SK-N-SH (cell line): ENCODE data around the gene EVA1B. TPM values are rescaled to one million over a fixed set of nuclear protein-coding genes. Genes with fewer than 3 reads are reported as not detected.

Experiments used
- CTCF ChIA-PET: fragments of 300-600, 350-600 bp; formaldehyde crosslinking; extraction: SDS; loops from one replicate; lab custom pipeline; 2021; lab: Yijun Ruan, JAX
- POLR2A ChIA-PET: fragments of 350-600 bp; sonication (Branson Sonifier 250); formaldehyde crosslinking; extraction: SDS; loops from one replicate; lab custom pipeline; 2020; ENCODE audit warnings: antibody characterized with exemption, inconsistent platforms; lab: Yijun Ruan, JAX
- DNase-seq: peaks from one replicate; pipeline ENCODE4 v3.0.0; 2012
- H2AFZ ChIP-seq: fragments of 200-600 bp; sonication (generic); 2 replicates; pipeline ENCODE4 v1.8.1; 2016; ENCODE audit warnings: antibody characterized with exemption, mild to moderate bottlenecking, low read depth
- H3F3A ChIP-seq: fragments of 200-600 bp; sonication (generic); replicated peaks from 2 replicates; pipeline ENCODE3; 2016; ENCODE audit warnings: antibody characterized with exemption, mild to moderate bottlenecking; ENCODE audit not compliant: insufficient read depth
- H3K27ac ChIP-seq, 2 experiments: fragments of 200-500 bp in 1 of 2; fragments of 200-600 bp in 1 of 2; sonication (Bioruptor generic) in 1 of 2; sonication (generic), shearing (Covaris generic) in 1 of 2; 2 replicates each; pipeline versions ENCODE4 v1.5.1 to v1.6.1; 2014 to 2016; ENCODE audit warnings: low read depth in 2 of 2, inconsistent platforms in 1 of 2, low read length in 1 of 2, mild to moderate bottlenecking in 1 of 2, mixed read lengths in 1 of 2
- H3K27me3 ChIP-seq: fragments of 200-600 bp; sonication (generic), shearing (Covaris generic); 2 replicates; pipeline ENCODE4 v1.6.1; 2016; ENCODE audit warnings: mixed run types; ENCODE audit not compliant: insufficient read depth
- H3K36me3 ChIP-seq, 2 experiments: fragments of 200-500 bp in 1 of 2; fragments of 200-600 bp in 1 of 2; sonication (Bioruptor generic) in 1 of 2; sonication (generic) in 1 of 2; replicated peaks in 1 of 2; 2 replicates each; pipeline versions ENCODE3 to v1.5.1; 2014 to 2016; ENCODE audit warnings: low read length in 1 of 2, mild to moderate bottlenecking in 1 of 2; ENCODE audit not compliant: insufficient read depth in 2 of 2, control insufficient read depth in 1 of 2
- H3K4me1 ChIP-seq, 2 experiments: fragments of 200-500 bp in 1 of 2; fragments of 200-600 bp in 1 of 2; sonication (Bioruptor generic) in 1 of 2; sonication (generic), shearing (Covaris generic) in 1 of 2; 2 replicates each; pipeline versions ENCODE4 v1.5.1 to v1.6.1; 2014 to 2016; ENCODE audit warnings: low read depth in 1 of 2, low read length in 1 of 2, mixed run types in 1 of 2; ENCODE audit not compliant: insufficient read depth in 2 of 2, control insufficient read depth in 1 of 2
- H3K4me2 ChIP-seq: fragments of 200-600 bp; sonication (generic), shearing (Covaris generic); 2 replicates; pipeline ENCODE4 v1.6.1; 2017; ENCODE audit warnings: mixed run types
- H3K4me3 ChIP-seq, 2 experiments: fragments of 200-500 bp in 1 of 2; fragments of 200-600 bp in 1 of 2; sonication (Bioruptor generic) in 1 of 2; sonication (generic), shearing (Covaris generic) in 1 of 2; 2 replicates each; pipeline versions ENCODE4 v1.5.1 to v1.8.1; 2014 to 2016; ENCODE audit warnings: low read depth in 2 of 2, inconsistent platforms in 1 of 2, low read length in 1 of 2, mild to moderate bottlenecking in 1 of 2, mixed read lengths in 1 of 2, moderate library complexity in 1 of 2
- H3K79me2 ChIP-seq: fragments of 200-600 bp; sonication (generic); 2 replicates; pipeline ENCODE4 v1.8.1; 2017; ENCODE audit warnings: mild to moderate bottlenecking; ENCODE audit not compliant: insufficient read depth
- H3K9ac ChIP-seq: fragments of 200-600 bp; sonication (generic); 2 replicates; pipeline ENCODE4 v1.6.1; 2017; ENCODE audit warnings: mixed run types
- H3K9me2 ChIP-seq: fragments of 200-600 bp; sonication (generic); 2 replicates; pipeline ENCODE4 v1.6.1; 2017; ENCODE audit warnings: mixed run types
- H3K9me3 ChIP-seq: fragments of 200-600 bp; sonication (generic); 2 replicates; pipeline ENCODE4 v1.6.1; 2017; ENCODE audit warnings: mixed run types, mild to moderate bottlenecking, moderate library complexity
- H4K20me1 ChIP-seq: fragments of 200-600 bp; sonication (generic); 2 replicates; pipeline ENCODE4 v1.6.1; 2017; ENCODE audit warnings: mild to moderate bottlenecking, mixed run types; ENCODE audit not compliant: insufficient read depth
- CTCF ChIP-seq: fragments of 200-600 bp; sonication (generic); IDR thresholded peaks from 2 replicates; pipeline ENCODE4 v1.6.1; 2017; ENCODE audit warnings: antibody characterized with exemption, mild to moderate bottlenecking, moderate library complexity
- ELF1 ChIP-seq: IDR thresholded peaks from 2 replicates; pipeline ENCODE4 v1.4.0; 2012
- EP300 ChIP-seq, 2 experiments: IDR thresholded peaks; 2 replicates each; pipeline versions ENCODE4 v1.4.0 to v1.6.1; 2012; ENCODE audit warnings: borderline replicate concordance in 1 of 2, low read depth in 1 of 2, low read length in 1 of 2
- FOXJ3 ChIP-seq: sonication (generic); formaldehyde crosslinking; IDR thresholded peaks from 2 replicates; pipeline ENCODE4 v1.5.1; 2020; ENCODE audit warnings: mild to moderate bottlenecking, missing genetic modification reagents
- FOXM1 ChIP-seq: IDR thresholded peaks from 2 replicates; pipeline ENCODE4 v1.4.0; 2012; ENCODE audit warnings: low read depth, mild to moderate bottlenecking
- MAX ChIP-seq: IDR thresholded peaks from 2 replicates; pipeline ENCODE4 v1.4.0; 2012; ENCODE audit warnings: low read depth
- MEF2A ChIP-seq: IDR thresholded peaks from 2 replicates; pipeline ENCODE4 v1.4.0; 2012; ENCODE audit warnings: low read depth, borderline replicate concordance
- MXI1 ChIP-seq: IDR thresholded peaks from 2 replicates; pipeline ENCODE4 v1.6.1; 2012; ENCODE audit warnings: mild to moderate bottlenecking, low read depth, low read length, improper control_type of control experiment
- NRF1 ChIP-seq: IDR thresholded peaks from 2 replicates; pipeline ENCODE4 v1.6.1; 2012; ENCODE audit warnings: low read depth, mild to moderate bottlenecking, low read length
- REST ChIP-seq: IDR thresholded peaks from 2 replicates; pipeline ENCODE4 v1.6.1; 2012; ENCODE audit warnings: mild to moderate bottlenecking, low read depth, low read length, moderate library complexity
- RFX5 ChIP-seq: IDR thresholded peaks from 2 replicates; pipeline ENCODE4 v1.6.1; 2012; ENCODE audit warnings: mild to moderate bottlenecking, improper control_type of control experiment, low read length
- SIN3A ChIP-seq: IDR thresholded peaks from 2 replicates; pipeline ENCODE4 v1.6.1; 2012; ENCODE audit warnings: low read depth, mild to moderate bottlenecking, low read length, moderate library complexity, borderline replicate concordance
- TAF1 ChIP-seq: IDR thresholded peaks from 2 replicates; pipeline ENCODE4 v1.6.1; 2012; ENCODE audit warnings: low read depth, mild to moderate bottlenecking, low read length, moderate library complexity, borderline replicate concordance
- TCF12 ChIP-seq: IDR thresholded peaks from 2 replicates; pipeline ENCODE4 v1.4.0; 2012
- TEAD4 ChIP-seq: IDR thresholded peaks from 2 replicates; pipeline ENCODE4 v1.4.0; 2012; ENCODE audit warnings: mild to moderate bottlenecking, borderline replicate concordance; ENCODE audit not compliant: insufficient read depth
- USF1 ChIP-seq: IDR thresholded peaks from 2 replicates; pipeline ENCODE4 v1.4.0; 2012; ENCODE audit warnings: low read depth, borderline replicate concordance
- USF2 ChIP-seq: fragments of 150-350 bp; IDR thresholded peaks from 2 replicates; pipeline ENCODE4 v1.6.1; 2017; ENCODE audit warnings: antibody characterized with exemption, low read length, low read depth, borderline replicate concordance
- YY1 ChIP-seq: IDR thresholded peaks from 2 replicates; pipeline ENCODE4 v1.4.0; 2012; ENCODE audit warnings: low read depth, mild to moderate bottlenecking
- ZBTB33 ChIP-seq: IDR thresholded peaks from 2 replicates; pipeline ENCODE4 v1.4.0; 2012; ENCODE audit warnings: low read depth, borderline replicate concordance
- WGBS: methylation state at CpG from one replicate; pipeline ENCODE4 v1.1.6; 2017; ENCODE audit warnings: low lambda C conversion rate; 5-methylcytosine and 5-hydroxymethylcytosine counted together
- polyA plus RNA-seq, 3 experiments: library from polyadenylated mRNA; depleted of rRNA; stranded (reverse); fragments of >200 nt; gene quantifications; 2 replicates each; pipeline ENCODE4 v1.2.3, GENCODE V29; 2012

The EVA1B gene
- polyA plus RNA-seq, 1 of the 3 experiments (the other 2 are of a cell fraction) = 38.9 TPM

GRCh38 chr1:36328088-36328480, 4.6 kb upstream of the EVA1B start:
- no peak for TF ChIP-seq TEAD4
- TF ChIP-seq RFX5 = no peak
- no peak for TF ChIP-seq TCF12
- TF ChIP-seq MXI1 = no peak
- no peak for TF ChIP-seq ZBTB33
- no peak for TF ChIP-seq EP300 (IDR thresholded peaks at IDR 0.05; ENCODE audit: borderline replicate concordance in 1 of 2, low read depth in 1 of 2, low read length in 1 of 2)
- no peak for TF ChIP-seq REST
- no peak for TF ChIP-seq NRF1
- TF ChIP-seq USF1 = no peak
- TF ChIP-seq CTCF = no peak
- no peak for TF ChIP-seq MAX
- no peak for TF ChIP-seq TAF1
- TF ChIP-seq USF2 = no peak
- TF ChIP-seq SIN3A = no peak
- TF ChIP-seq MEF2A = no peak
- TF ChIP-seq FOXJ3 (CRISPR knock-in tag) = no peak
- TF ChIP-seq ELF1 = no peak
- no peak for TF ChIP-seq YY1
- TF ChIP-seq FOXM1 = no peak
- H3K36me3 ChIP-seq = no peaks in the 10 kb centered on the region
- no peaks in the 10 kb centered on the region for H3K9me2 ChIP-seq
- DNase-seq = no peak
- no peak overlapping the region for H3K4me2 ChIP-seq
- CTCF ChIA-PET = no interaction called here
- no peaks in the 10 kb centered on the region for H3K27me3 ChIP-seq
- no peak overlapping the region for H3K9ac ChIP-seq
- no peaks in the 10 kb centered on the region for H4K20me1 ChIP-seq
- POLR2A ChIA-PET = no interaction called here
- H2AFZ ChIP-seq = no peak overlapping the region
- H3K4me1 ChIP-seq = peaks cover 8 to 9% of the 10 kb centered on the region in 2 experiments; a peak in 1 of 4 replicates
- H3F3A ChIP-seq = no peaks in the 10 kb centered on the region
- H3K79me2 ChIP-seq = peaks cover 2% of the 10 kb centered on the region; the same call in 1 of the 2 replicates
- no peaks in the 10 kb centered on the region for H3K9me3 ChIP-seq
- WGBS = 100% methylated on average over 6 of the region's 6 CpGs
- H3K27ac ChIP-seq = no peak overlapping the region
- no peak overlapping the region for H3K4me3 ChIP-seq
